AG20443 (cell line): ENCODE data around the gene C6orf120.

Experiments
- DNase-seq: peaks from one replicate; pipeline ENCODE4 v3.0.0; 2012; ENCODE audit warnings: low spot score, mixed read lengths

C6orf120 gene

GRCh38 chr6:169701954-169702839 lies at the start of gene C6orf120, which contains the start of gene WDR27:
Gene C6orf120 (plus strand): TSS chr6:169702126. CDS start chr6:169702460, 334 bp downstream.
Gene WDR27 (minus strand): TSS chr6:169702029. CDS start chr6:169689005, 13,024 bp downstream.
- DNase-seq, result peak; percentile 98

GRCh38 chr6:169652896-169653295 lies 49.0 kb upstream of the C6orf120 start:
- no peak for DNase-seq

- peak; percentile 36 for DNase-seq
Observed at GRCh38 chr6:169653691-169654090, 48.2 kb upstream of the C6orf120 start.

- peak; percentile 96 for DNase-seq
Observed at GRCh38 chr6:169654598-169655391, 47.1 kb upstream of the C6orf120 start.

GRCh38 chr6:169656546-169657283 lies 45.2 kb upstream of the C6orf120 start:
- DNase-seq, result no peak

GRCh38 chr6:169657284-169657610 lies 44.7 kb upstream of the C6orf120 start:
- no peak for DNase-seq

GRCh38 chr6:169659820-169660610 lies 41.9 kb upstream of the C6orf120 start:
- no peak for DNase-seq

GRCh38 chr6:169660751-169661390 lies 41.1 kb upstream of the C6orf120 start:
- DNase-seq, result no peak

- no peak for DNase-seq
Observed at GRCh38 chr6:169661391-169661756, 40.6 kb upstream of the C6orf120 start.

GRCh38 chr6:169663468-169663867 lies 38.5 kb upstream of the C6orf120 start:
- DNase-seq, result no peak

- no peak for DNase-seq
Observed at GRCh38 chr6:169664227-169664626, 37.7 kb upstream of the C6orf120 start.

GRCh38 chr6:169665289-169665688 lies 36.6 kb upstream of the C6orf120 start:
- DNase-seq, result no peak

GRCh38 chr6:169666441-169666840 lies 35.5 kb upstream of the C6orf120 start:
- DNase-seq, result no peak

GRCh38 chr6:169667716-169668115 lies 34.2 kb upstream of the C6orf120 start:
- DNase-seq, result no peak

GRCh38 chr6:169668203-169668847 lies 33.6 kb upstream of the C6orf120 start:
- no peak for DNase-seq

GRCh38 chr6:169669147-169669546 lies 32.8 kb upstream of the C6orf120 start:
- no peak for DNase-seq

GRCh38 chr6:169669889-169670288 lies 32.0 kb upstream of the C6orf120 start:
- no peak for DNase-seq

- DNase-seq, result no peak
Observed at GRCh38 chr6:169671563-169671962, 30.4 kb upstream of the C6orf120 start.

GRCh38 chr6:169675011-169675410 lies 26.9 kb upstream of the C6orf120 start:
- DNase-seq, result no peak

GRCh38 chr6:169677096-169677495 lies 24.8 kb upstream of the C6orf120 start:
- no peak for DNase-seq

- DNase-seq, result no peak
Observed at GRCh38 chr6:169678342-169678741, 23.6 kb upstream of the C6orf120 start.
